22Rv1 (cell line): ENCODE data around the gene TENT5C.
A peak's percentile ranks its signal among the peaks of the same experiment; 100 is the strongest.

Experiments used
- H3K27ac ChIP-seq: fragments of 450-650 bp; 2 replicates; pipeline ENCODE4 v1.5.1; 2017
- CTCF ChIP-seq: fragments of 450-650 bp; IDR thresholded peaks from 2 replicates; pipeline ENCODE4 v1.5.1; 2017; ENCODE audit warnings: mild to moderate bottlenecking
- ZFX ChIP-seq: fragments of 450-650 bp; IDR thresholded peaks from 2 replicates; pipeline ENCODE4 v1.6.1; 2017; ENCODE audit warnings: antibody characterized with exemption, borderline replicate concordance

TENT5C gene

GRCh38 chr1:117591252-117591651 is 14.6 kb upstream of the TENT5C start:
- peak overlapping the region; percentile 80 for H3K27ac ChIP-seq
- TF ChIP-seq ZFX (no peak), CTCF (no peak)

- TF ChIP-seq CTCF (no peak), ZFX (no peak)
- H3K27ac ChIP-seq = peak overlapping the region; percentile 80
Measured at GRCh38 chr1:117592155-117592554, 13.7 kb upstream of the TENT5C start.

GRCh38 chr1:117594261-117594990 is 11.4 kb upstream of the TENT5C start:
- TF ChIP-seq ZFX = no peak
- TF ChIP-seq CTCF = no peak
- H3K27ac ChIP-seq = no peak overlapping the region

GRCh38 chr1:117596023-117596720 is 9.7 kb upstream of the TENT5C start:
- TF ChIP-seq CTCF = no peak
- TF ChIP-seq ZFX = no peak

GRCh38 chr1:117598489-117598888 is 7.4 kb upstream of the TENT5C start:
- no peak overlapping the region for H3K27ac ChIP-seq
- TF ChIP-seq CTCF = no peak
- TF ChIP-seq ZFX = no peak

More at GRCh38 chr1:117596023-117596720, 9.7 kb upstream of the TENT5C start:
- H3K27ac ChIP-seq = no peak overlapping the region

- H3K27ac ChIP-seq = no peak overlapping the region
- TF ChIP-seq CTCF = 0 out of 2 replicates have a peak, but pooled peaks have one; percentile 10
- TF ChIP-seq ZFX = no peak
Measured at GRCh38 chr1:117599286-117600221, 6.3 kb upstream of the TENT5C start.
